Measurements from ENCODE around the gene ZNF710. TPM values are rescaled to one million over a fixed set of nuclear protein-coding genes. Genes with fewer than 3 reads are reported as not detected.

The ZNF710 gene
- total RNA-seq, 3 donors from 2014 or later (not counting 1 experiment from before 2014, with no cell fraction given) = 26.5 to 43.1 (median 26.6) TPM

DNA sequence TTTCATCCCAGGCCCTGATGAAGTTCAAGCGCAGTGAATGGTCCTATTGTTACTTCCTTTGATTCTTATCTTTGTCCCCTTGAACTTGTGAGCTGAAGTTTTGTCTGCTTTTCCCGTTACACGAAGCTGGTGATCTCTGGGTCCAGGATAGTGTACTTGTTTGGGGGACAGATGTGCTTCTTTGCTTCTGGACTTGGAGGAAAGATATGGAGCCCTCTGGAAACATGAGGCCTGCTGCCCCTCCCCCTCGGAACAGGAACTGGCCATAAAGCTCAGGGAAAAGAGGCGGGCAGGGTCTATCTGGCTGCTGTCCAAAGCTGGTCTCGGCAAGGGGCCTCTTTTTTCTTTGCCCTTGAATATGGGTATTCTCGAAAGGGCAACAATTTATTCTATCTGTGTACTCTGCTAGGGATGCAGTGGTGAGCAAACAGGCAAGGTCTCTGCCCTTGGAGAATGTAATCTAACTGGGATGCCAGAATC is 53.5 kb downstream of the ZNF710 start:
- Histone ChIP-seq H3K36me3 (ENCODE audit: control insufficient read depth, insufficient read depth, low read length) (no peaks in the 10 kb centered on the region), H3K27ac (ENCODE audit: low read length) (no peak overlapping the region), H3K4me1 (ENCODE audit: control insufficient read depth, insufficient read depth, low read length) (peaks cover 28% of the 10 kb centered on the region), H3K27me3 (ENCODE audit: control insufficient read depth, insufficient read depth, low read length) (no peaks in the 10 kb centered on the region), H3K9me3 (ENCODE audit: control insufficient read depth, insufficient read depth, low read length) (no peaks in the 10 kb centered on the region), H3K4me3 (ENCODE audit: low read length) (no peak overlapping the region)
- ATAC-seq (no peak), DNase-seq (no peak)
- 79% methylated on average over 7 of the region's 7 CpGs for WGBS (ENCODE audit: insufficient coverage)
- Mint-ChIP-seq H3K27ac (peak overlapping the region in 1 of 2 donors; percentile 50), H3K36me3 (no peaks in the 10 kb centered on the region), H3K9me3 (no peaks in the 10 kb centered on the region), H3K27me3 (ENCODE audit: low read depth in 2 of 2) (no peaks in the 10 kb centered on the region), H3K4me1 (peaks cover 48 to 58% of the 10 kb centered on the region in 2 donors), H3K4me3 (no peak overlapping the region)
- TF ChIP-seq, protein P1, sequence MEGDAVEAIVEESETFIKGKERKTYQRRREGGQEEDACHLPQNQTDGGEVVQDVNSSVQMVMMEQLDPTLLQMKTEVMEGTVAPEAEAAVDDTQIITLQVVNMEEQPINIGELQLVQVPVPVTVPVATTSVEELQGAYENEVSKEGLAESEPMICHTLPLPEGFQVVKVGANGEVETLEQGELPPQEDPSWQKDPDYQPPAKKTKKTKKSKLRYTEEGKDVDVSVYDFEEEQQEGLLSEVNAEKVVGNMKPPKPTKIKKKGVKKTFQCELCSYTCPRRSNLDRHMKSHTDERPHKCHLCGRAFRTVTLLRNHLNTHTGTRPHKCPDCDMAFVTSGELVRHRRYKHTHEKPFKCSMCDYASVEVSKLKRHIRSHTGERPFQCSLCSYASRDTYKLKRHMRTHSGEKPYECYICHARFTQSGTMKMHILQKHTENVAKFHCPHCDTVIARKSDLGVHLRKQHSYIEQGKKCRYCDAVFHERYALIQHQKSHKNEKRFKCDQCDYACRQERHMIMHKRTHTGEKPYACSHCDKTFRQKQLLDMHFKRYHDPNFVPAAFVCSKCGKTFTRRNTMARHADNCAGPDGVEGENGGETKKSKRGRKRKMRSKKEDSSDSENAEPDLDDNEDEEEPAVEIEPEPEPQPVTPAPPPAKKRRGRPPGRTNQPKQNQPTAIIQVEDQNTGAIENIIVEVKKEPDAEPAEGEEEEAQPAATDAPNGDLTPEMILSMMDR (IDR thresholded peaks at IDR 0.05) = no peak
- intact Hi-C loops (cut with micrococcal nuclease) = no loop called here

DNA sequence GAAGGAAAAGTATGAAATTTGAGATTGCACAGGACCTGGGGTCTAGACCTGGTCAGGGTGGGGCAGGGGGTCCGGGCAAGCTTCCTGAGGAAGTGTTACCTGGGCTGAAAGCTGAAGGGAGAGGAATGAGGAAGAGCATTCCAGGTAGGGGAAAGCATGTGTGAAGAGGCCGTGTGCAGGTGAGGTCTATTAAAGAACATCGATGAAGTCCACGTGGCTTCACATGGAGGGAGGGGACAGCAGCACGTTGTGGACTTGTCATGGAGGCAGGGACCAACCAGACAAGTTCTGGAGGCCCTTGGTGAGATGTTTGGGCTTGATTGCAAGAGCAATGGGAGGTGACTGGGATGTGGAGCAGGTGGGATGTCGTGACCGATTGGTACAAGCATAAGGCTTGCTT is 54.1 kb downstream of the ZNF710 start:
- H3K9me3 ChIP-seq (ENCODE audit: control insufficient read depth, insufficient read depth, low read length) = no peaks in the 10 kb centered on the region
- WGBS (ENCODE audit: insufficient coverage) = 82% methylated on average over 7 of the region's 7 CpGs
- H3K9me3 Mint-ChIP-seq = no peaks in the 10 kb centered on the region

DNA sequence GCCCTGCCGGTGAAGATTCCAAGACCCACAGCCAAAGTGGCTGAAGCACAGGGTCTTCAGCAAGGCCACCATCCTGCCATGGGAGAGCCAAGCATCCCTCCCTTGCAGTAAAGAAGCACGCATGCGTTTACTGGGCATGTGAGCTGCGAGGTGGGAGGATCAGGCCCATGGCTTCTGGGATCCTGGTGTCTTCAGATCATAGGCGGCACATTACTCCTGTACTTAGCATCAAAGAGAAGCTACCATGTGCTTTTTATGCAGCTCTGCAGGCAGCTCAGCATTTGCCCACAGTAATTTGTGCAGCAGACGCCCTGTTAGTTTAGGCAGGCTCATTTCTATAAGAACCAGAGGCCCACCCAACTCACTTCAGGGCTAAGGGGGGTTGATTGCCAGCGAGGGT is 55.4 kb downstream of the ZNF710 start:
- H3K9me3 Mint-ChIP-seq = no peaks in the 10 kb centered on the region
- intact Hi-C loops (cut with micrococcal nuclease) = no loop called here
- H3K4me1 ChIP-seq (ENCODE audit: control insufficient read depth, insufficient read depth, low read length) = peaks cover 45% of the 10 kb centered on the region
- no peaks in the 10 kb centered on the region for H3K9me3 ChIP-seq (ENCODE audit: control insufficient read depth, insufficient read depth, low read length)
- peaks cover 44 to 54% of the 10 kb centered on the region in 2 donors for H3K4me1 Mint-ChIP-seq
- no peak for ATAC-seq
- 94% methylated on average over 7 of the region's 7 CpGs for WGBS (ENCODE audit: insufficient coverage)
- H3K27me3 ChIP-seq (ENCODE audit: control insufficient read depth, insufficient read depth, low read length) = no peaks in the 10 kb centered on the region
- no peaks in the 10 kb centered on the region for H3K36me3 ChIP-seq (ENCODE audit: control insufficient read depth, insufficient read depth, low read length)
- no peak overlapping the region for H3K4me3 ChIP-seq (ENCODE audit: low read length)
- no peak overlapping the region for H3K27ac ChIP-seq (ENCODE audit: low read length)
- H3K27me3 Mint-ChIP-seq (ENCODE audit: low read depth in 2 of 2) = no peaks in the 10 kb centered on the region
- no peak overlapping the region for H3K4me3 Mint-ChIP-seq
- H3K36me3 Mint-ChIP-seq = no peaks in the 10 kb centered on the region
- no peak overlapping the region for H3K27ac Mint-ChIP-seq
- TF ChIP-seq, protein P1 (IDR thresholded peaks at IDR 0.05) = no peak
- no peak for DNase-seq

More for the DNA sequence above, 54.1 kb downstream of the ZNF710 start:
- Histone ChIP-seq H3K4me3 (ENCODE audit: low read length) (no peak overlapping the region), H3K4me1 (ENCODE audit: control insufficient read depth, insufficient read depth, low read length) (peaks cover 33% of the 10 kb centered on the region), H3K36me3 (ENCODE audit: control insufficient read depth, insufficient read depth, low read length) (no peaks in the 10 kb centered on the region), H3K27me3 (ENCODE audit: control insufficient read depth, insufficient read depth, low read length) (no peaks in the 10 kb centered on the region), H3K27ac (ENCODE audit: low read length) (no peak overlapping the region)
- Mint-ChIP-seq H3K27me3 (ENCODE audit: low read depth in 2 of 2) (no peaks in the 10 kb centered on the region), H3K4me1 (peaks cover 48 to 58% of the 10 kb centered on the region in 2 donors), H3K4me3 (no peak overlapping the region), H3K36me3 (no peaks in the 10 kb centered on the region), H3K27ac (peak overlapping the region in 1 of 2 donors; percentile 5)
- intact Hi-C loops (cut with micrococcal nuclease) = no loop called here
- no peak for ATAC-seq
- no peak for DNase-seq
- TF ChIP-seq, protein P1 (IDR thresholded peaks at IDR 0.05) = no peak

DNA sequence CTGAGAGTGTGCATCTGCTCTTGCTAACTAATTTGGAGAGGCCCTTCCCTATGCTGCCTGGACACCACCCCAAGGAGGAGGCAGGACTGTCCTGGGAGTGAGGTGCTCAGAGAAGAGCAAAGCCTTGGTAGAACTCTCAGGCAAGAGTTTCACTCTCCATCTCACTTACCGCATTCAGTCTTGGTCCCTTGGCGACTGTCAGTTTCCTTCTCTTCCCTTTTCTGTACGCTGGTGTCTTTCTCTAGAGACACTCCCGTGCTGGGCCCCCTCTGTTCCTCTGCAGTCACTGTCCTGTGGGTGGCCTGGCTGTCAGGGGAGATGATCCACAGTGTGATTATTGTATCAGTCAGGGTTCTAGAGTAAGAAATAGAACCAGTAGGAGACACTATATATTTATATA is 57.2 kb downstream of the ZNF710 start:
- Histone ChIP-seq H3K9me3 (ENCODE audit: control insufficient read depth, insufficient read depth, low read length) (no peaks in the 10 kb centered on the region), H3K27me3 (ENCODE audit: control insufficient read depth, insufficient read depth, low read length) (no peaks in the 10 kb centered on the region), H3K4me3 (ENCODE audit: low read length) (no peak overlapping the region), H3K36me3 (ENCODE audit: control insufficient read depth, insufficient read depth, low read length) (no peaks in the 10 kb centered on the region), H3K27ac (ENCODE audit: low read length) (peak overlapping the region; percentile 84), H3K4me1 (ENCODE audit: control insufficient read depth, insufficient read depth, low read length) (peaks cover 63% of the 10 kb centered on the region)
- ATAC-seq = no peak
- DNase-seq = no peak
- TF ChIP-seq, protein P1 (IDR thresholded peaks at IDR 0.05) = no peak
- no peaks in the 10 kb centered on the region for H3K9me3 Mint-ChIP-seq
- no peaks in the 10 kb centered on the region for H3K36me3 Mint-ChIP-seq
- WGBS (ENCODE audit: insufficient coverage) = 80% methylated on average over 4 of the region's 4 CpGs
- H3K27me3 Mint-ChIP-seq (ENCODE audit: low read depth in 2 of 2) = no peaks in the 10 kb centered on the region
- peak overlapping the region; percentile 89 to 93 for H3K27ac Mint-ChIP-seq
- no peak overlapping the region for H3K4me3 Mint-ChIP-seq
- peaks cover 44 to 53% of the 10 kb centered on the region in 2 donors for H3K4me1 Mint-ChIP-seq
- intact Hi-C loops (cut with micrococcal nuclease) = loop anchor here (2.0 kb wide), 1 partner anchor 20 kb away; no protein-coding TSS in a partner anchor
